ENCODE measurements around the gene CLASRP.

CLASRP gene

GRCh38 chr19:45100846-45101252 is 62.0 kb downstream of the CLASRP start:
- Histone ChIP-seq H3K4me3 (no peak overlapping the region), H3K27ac (no peak overlapping the region), H3K36me3 (no peaks in the 10 kb centered on the region), H3K4me1 (peaks cover 0 to 69% (median 18%) of the 10 kb centered on the region in 4 donors), H3K9me3 (no peaks in the 10 kb centered on the region), H3K27me3 (no peaks in the 10 kb centered on the region)
- TF ChIP-seq CTCF (IDR thresholded peaks at IDR 0.05) = no peak
- intact Hi-C loops (cut with DNase I; ENCODE audit: low total_unique reads) = no loop called here
- no peak for DNase-seq

- intact Hi-C loops (cut with DNase I; ENCODE audit: low total_unique reads) = no loop called here
- peaks cover 0 to 61% (median 13%) of the 10 kb centered on the region in 4 donors for H3K4me1 ChIP-seq
Observed at GRCh38 chr19:45101806-45102205, 63.0 kb downstream of the CLASRP start.

GRCh38 chr19:45102481-45102880 is 63.6 kb downstream of the CLASRP start:
- intact Hi-C loops (cut with DNase I; ENCODE audit: low total_unique reads) = no loop called here
- no peak for TF ChIP-seq CTCF (IDR thresholded peaks at IDR 0.05)
- H3K9me3 ChIP-seq = no peaks in the 10 kb centered on the region
- no peaks in the 10 kb centered on the region for H3K27me3 ChIP-seq
- no peaks in the 10 kb centered on the region for H3K36me3 ChIP-seq
- no peak overlapping the region for H3K27ac ChIP-seq
- DNase-seq = no peak
- H3K4me3 ChIP-seq = no peak overlapping the region
- peaks cover 0 to 54% (median 10%) of the 10 kb centered on the region in 4 donors for H3K4me1 ChIP-seq

More at GRCh38 chr19:45101806-45102205, 63.0 kb downstream of the CLASRP start:
- no peaks in the 10 kb centered on the region for H3K36me3 ChIP-seq
- no peak for DNase-seq
- no peaks in the 10 kb centered on the region for H3K9me3 ChIP-seq
- H3K4me3 ChIP-seq = no peak overlapping the region
- no peaks in the 10 kb centered on the region for H3K27me3 ChIP-seq
- no peak overlapping the region for H3K27ac ChIP-seq
- no peak for TF ChIP-seq CTCF (IDR thresholded peaks at IDR 0.05)

GRCh38 chr19:45103156-45103507 is 64.3 kb downstream of the CLASRP start:
- H3K27me3 ChIP-seq = no peaks in the 10 kb centered on the region
- peaks cover 0 to 47% (median 7%) of the 10 kb centered on the region in 4 donors for H3K4me1 ChIP-seq
- H3K9me3 ChIP-seq = no peaks in the 10 kb centered on the region
- intact Hi-C loops (cut with DNase I; ENCODE audit: low total_unique reads) = no loop called here
- H3K4me3 ChIP-seq = no peak overlapping the region
- no peaks in the 10 kb centered on the region for H3K36me3 ChIP-seq
- DNase-seq = no peak
- no peak for TF ChIP-seq CTCF (IDR thresholded peaks at IDR 0.05)
- H3K27ac ChIP-seq = no peak overlapping the region

GRCh38 chr19:45103508-45104319 is 64.9 kb downstream of the CLASRP start:
- no peak for DNase-seq
- no peak overlapping the region for H3K27ac ChIP-seq
- H3K9me3 ChIP-seq = no peaks in the 10 kb centered on the region
- no peak overlapping the region for H3K4me3 ChIP-seq
- no peaks in the 10 kb centered on the region for H3K36me3 ChIP-seq
- no peak for TF ChIP-seq CTCF (IDR thresholded peaks at IDR 0.05)
- intact Hi-C loops (cut with DNase I; ENCODE audit: low total_unique reads) = no loop called here
- peaks cover 0 to 42% (median 4%) of the 10 kb centered on the region in 4 donors for H3K4me1 ChIP-seq
- no peaks in the 10 kb centered on the region for H3K27me3 ChIP-seq
